ENCODE data around the gene CPSF3. TPM values are rescaled to one million over a fixed set of nuclear protein-coding genes. Genes with fewer than 3 reads are reported as not detected.

The CPSF3 gene
- total and polyA plus RNA-seq, 9 of the 15 experiments (the other 6 are each of a cell fraction or from before 2014, with no cell fraction given): 54.2 to 151 (median 94.5) TPM

DNA sequence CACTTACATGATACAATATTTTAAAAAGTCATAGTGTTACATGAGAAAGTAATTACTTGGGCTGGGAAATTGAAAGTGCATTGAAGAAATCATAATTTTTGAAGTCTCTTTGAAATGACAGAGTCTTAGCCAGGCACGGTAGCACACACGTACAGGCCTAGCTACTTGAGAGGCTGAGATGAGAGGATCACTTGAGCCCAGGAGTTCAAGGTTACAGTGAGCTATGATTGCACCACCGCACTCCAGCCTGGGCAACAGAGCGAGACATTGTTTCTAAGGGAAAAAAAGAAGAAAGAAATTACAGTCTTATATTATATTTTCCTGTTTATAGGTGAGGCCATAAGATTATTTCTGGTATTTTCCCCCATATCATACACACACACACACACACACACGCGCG lies 41.7 kb downstream of the CPSF3 start (continued):
- no peak for TF ChIP-seq RBM34 (IDR thresholded peaks at IDR 0.05; ENCODE audit: borderline replicate concordance, insufficient read depth, low read length)
- TF ChIP-seq ZNF75A (CRISPR knock-in tag; IDR thresholded peaks at IDR 0.05): no peak
- TF ChIP-seq, protein P1, sequence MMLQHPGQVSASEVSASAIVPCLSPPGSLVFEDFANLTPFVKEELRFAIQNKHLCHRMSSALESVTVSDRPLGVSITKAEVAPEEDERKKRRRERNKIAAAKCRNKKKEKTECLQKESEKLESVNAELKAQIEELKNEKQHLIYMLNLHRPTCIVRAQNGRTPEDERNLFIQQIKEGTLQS (IDR thresholded peaks at IDR 0.05): no peak
- TF ChIP-seq, protein P1 (CRISPR knock-in tag; conservative IDR thresholded peaks at IDR 0.05): no peak
- no peak for TF ChIP-seq FOSL1 (tag; conservative IDR thresholded peaks at IDR 0.05)

DNA sequence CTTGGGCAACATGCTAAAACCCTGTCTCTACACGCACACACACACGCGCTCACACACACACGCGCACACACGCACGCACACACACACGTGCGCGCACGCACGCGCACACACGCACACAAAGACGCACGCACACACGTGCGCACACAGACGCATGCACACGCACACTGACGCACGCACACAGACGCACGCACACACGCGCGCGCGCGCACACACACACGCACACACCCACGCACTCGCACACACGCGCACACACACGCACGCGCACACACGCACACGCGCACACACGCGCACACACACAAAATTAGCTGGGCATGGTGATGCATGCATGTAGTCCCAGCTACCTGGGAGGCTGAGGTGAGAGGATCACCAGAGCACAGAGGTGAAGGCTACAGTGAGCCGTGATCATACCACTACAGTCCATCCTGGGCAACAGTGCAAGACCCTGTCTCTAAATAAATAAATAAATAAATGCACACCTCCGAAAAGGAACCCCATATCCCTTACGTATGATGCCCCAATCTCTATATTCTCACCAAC lies 42.8 kb downstream of the CPSF3 start:
- in situ Hi-C loops (cut with MboI): no loop called here
- Histone ChIP-seq H3K9me3 (replicated peaks; ENCODE audit: control insufficient read depth, insufficient read depth, low read depth, low read length) (no peaks in the 10 kb centered on the region), H3K27ac (ENCODE audit: extremely low read depth, low read depth, low read length) (no peak overlapping the region), H3K4me1 (replicated peaks in 1 of 2; ENCODE audit: control insufficient read depth in 2 of 2, insufficient read depth in 2 of 2, low read length in 2 of 2) (peaks cover 0 to 4% of the 10 kb centered on the region in 2 experiments; a peak in 1 of 5 replicates), H4K20me1 (replicated peaks; ENCODE audit: control insufficient read depth, insufficient read depth, low read length) (no peaks in the 10 kb centered on the region), H3K9me1 (ENCODE audit: control insufficient read depth, insufficient read depth, low read length) (no peaks in the 10 kb centered on the region), H2AFZ (ENCODE audit: low read depth, low read length) (no peak overlapping the region), H3K79me2 (ENCODE audit: control insufficient read depth, insufficient read depth, low read length) (no peaks in the 10 kb centered on the region), H3K4me2 (ENCODE audit: insufficient read depth, low read length) (no peak overlapping the region), H3K4me3 (no peak overlapping the region), H3K9ac (ENCODE audit: insufficient read depth in 1 of 2, low read depth in 2 of 2, low read length in 2 of 2) (no peak overlapping the region), H3K27me3 (ENCODE audit: control insufficient read depth in 2 of 2, insufficient read depth in 2 of 2, low read length in 2 of 2) (no peaks in the 10 kb centered on the region), H3K36me3 (ENCODE audit: control insufficient read depth, insufficient read depth, low read length) (peaks cover 68% of the 10 kb centered on the region)
- no peak for DNase-seq (ENCODE audit: extremely low read depth in 1 of 4, low spot score in 3 of 4)
- no peak for ATAC-seq
- BruUV-seq (replicated peaks): no TSS peak
- 95% methylated on average over 5 of the region's 46 CpGs for WGBS (ENCODE audit: insufficient coverage, low coverage, missing lambda C conversion rate)
- intact Hi-C loops (cut with micrococcal nuclease): no loop called here
- ChIA-PET CTCF (ENCODE audit: low intra/inter-chr PET ratio) (no interaction called here), POLR2A (no interaction called here)
- FAIRE-seq: no peak
- TF ChIP-seq ZZZ3 (IDR thresholded peaks at IDR 0.05): no peak
- TF ChIP-seq POLR2G (IDR thresholded peaks at IDR 0.05; ENCODE audit: low read depth, low read length): peak; percentile 38; the same call in 1 of the 2 replicates
- no peak for TF ChIP-seq FOXP1 (CRISPR knock-in tag; IDR thresholded peaks at IDR 0.05)
- TF ChIP-seq NFE2L1 (tag; IDR thresholded peaks at IDR 0.05; ENCODE audit: borderline replicate concordance, low read depth): no peak
- TF ChIP-seq ZNF23 (CRISPR knock-in tag; IDR thresholded peaks at IDR 0.05): no peak
- TF ChIP-seq SP1 (CRISPR knock-in tag; IDR thresholded peaks at IDR 0.05): no peak
- TF ChIP-seq MITF (IDR thresholded peaks at IDR 0.05): no peak
- no peak for TF ChIP-seq ZNF76 (CRISPR knock-in tag; IDR thresholded peaks at IDR 0.05; ENCODE audit: borderline replicate concordance)
- peak; percentile 47; the same call in 1 of the 2 replicates for TF ChIP-seq MYNN (IDR thresholded peaks at IDR 0.05)
- TF ChIP-seq MYNN (CRISPR knock-in tag; IDR thresholded peaks at IDR 0.05): no peak
- peak; percentile 97 for TF ChIP-seq ZBTB43 (CRISPR knock-in tag; IDR thresholded peaks at IDR 0.05)
- TF ChIP-seq TCF7L2 (IDR thresholded peaks at IDR 0.05; ENCODE audit: low read depth, low read length): no peak
- no peak for TF ChIP-seq POU5F1 (IDR thresholded peaks at IDR 0.05; ENCODE audit: borderline replicate concordance, low read depth, low read length, partially characterized antibody)
- no peak for TF ChIP-seq ZNF764 (CRISPR knock-in tag; IDR thresholded peaks at IDR 0.05; ENCODE audit: low read depth)
